ENCODE results near the gene OR3A1.
"Not testable (repeated sequence)": the region's sequence is repeated elsewhere in the genome, so short reads cannot be mapped to it uniquely, and the experiment has no call there.

DNA sequence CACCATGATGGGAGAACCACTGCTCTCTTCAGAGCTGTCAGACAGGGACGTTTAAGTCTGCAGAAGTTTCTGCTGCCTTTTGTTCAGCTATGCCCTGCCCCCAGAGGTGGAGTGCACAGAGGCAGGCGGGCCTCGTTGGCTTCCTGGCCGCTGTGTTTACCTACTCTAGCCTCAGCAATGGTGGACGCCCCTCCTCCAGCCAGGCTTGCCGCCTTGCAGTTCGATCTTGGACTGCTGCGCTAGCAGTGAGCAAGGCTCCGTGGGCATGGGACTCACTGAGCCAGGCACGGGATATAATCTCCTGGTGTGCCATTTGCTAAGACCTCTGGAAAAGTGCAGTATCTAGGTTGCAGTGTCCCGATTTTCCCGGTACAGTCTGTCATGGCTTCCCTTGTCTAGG, 44.6 kb upstream of the OR3A1 start:
- TF ChIP-seq, protein P1, sequence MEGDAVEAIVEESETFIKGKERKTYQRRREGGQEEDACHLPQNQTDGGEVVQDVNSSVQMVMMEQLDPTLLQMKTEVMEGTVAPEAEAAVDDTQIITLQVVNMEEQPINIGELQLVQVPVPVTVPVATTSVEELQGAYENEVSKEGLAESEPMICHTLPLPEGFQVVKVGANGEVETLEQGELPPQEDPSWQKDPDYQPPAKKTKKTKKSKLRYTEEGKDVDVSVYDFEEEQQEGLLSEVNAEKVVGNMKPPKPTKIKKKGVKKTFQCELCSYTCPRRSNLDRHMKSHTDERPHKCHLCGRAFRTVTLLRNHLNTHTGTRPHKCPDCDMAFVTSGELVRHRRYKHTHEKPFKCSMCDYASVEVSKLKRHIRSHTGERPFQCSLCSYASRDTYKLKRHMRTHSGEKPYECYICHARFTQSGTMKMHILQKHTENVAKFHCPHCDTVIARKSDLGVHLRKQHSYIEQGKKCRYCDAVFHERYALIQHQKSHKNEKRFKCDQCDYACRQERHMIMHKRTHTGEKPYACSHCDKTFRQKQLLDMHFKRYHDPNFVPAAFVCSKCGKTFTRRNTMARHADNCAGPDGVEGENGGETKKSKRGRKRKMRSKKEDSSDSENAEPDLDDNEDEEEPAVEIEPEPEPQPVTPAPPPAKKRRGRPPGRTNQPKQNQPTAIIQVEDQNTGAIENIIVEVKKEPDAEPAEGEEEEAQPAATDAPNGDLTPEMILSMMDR (IDR thresholded peaks at IDR 0.05; ENCODE audit: poor library complexity, severe bottlenecking), result not testable (repeated sequence)
- not testable (repeated sequence) for TF ChIP-seq EZH2 (IDR thresholded peaks at IDR 0.05; ENCODE audit: borderline replicate concordance, insufficient read depth, low read length, poor library complexity, severe bottlenecking); POLR2AphosphoS5 (IDR thresholded peaks at IDR 0.05)
- TF ChIP-seq, protein P2, sequence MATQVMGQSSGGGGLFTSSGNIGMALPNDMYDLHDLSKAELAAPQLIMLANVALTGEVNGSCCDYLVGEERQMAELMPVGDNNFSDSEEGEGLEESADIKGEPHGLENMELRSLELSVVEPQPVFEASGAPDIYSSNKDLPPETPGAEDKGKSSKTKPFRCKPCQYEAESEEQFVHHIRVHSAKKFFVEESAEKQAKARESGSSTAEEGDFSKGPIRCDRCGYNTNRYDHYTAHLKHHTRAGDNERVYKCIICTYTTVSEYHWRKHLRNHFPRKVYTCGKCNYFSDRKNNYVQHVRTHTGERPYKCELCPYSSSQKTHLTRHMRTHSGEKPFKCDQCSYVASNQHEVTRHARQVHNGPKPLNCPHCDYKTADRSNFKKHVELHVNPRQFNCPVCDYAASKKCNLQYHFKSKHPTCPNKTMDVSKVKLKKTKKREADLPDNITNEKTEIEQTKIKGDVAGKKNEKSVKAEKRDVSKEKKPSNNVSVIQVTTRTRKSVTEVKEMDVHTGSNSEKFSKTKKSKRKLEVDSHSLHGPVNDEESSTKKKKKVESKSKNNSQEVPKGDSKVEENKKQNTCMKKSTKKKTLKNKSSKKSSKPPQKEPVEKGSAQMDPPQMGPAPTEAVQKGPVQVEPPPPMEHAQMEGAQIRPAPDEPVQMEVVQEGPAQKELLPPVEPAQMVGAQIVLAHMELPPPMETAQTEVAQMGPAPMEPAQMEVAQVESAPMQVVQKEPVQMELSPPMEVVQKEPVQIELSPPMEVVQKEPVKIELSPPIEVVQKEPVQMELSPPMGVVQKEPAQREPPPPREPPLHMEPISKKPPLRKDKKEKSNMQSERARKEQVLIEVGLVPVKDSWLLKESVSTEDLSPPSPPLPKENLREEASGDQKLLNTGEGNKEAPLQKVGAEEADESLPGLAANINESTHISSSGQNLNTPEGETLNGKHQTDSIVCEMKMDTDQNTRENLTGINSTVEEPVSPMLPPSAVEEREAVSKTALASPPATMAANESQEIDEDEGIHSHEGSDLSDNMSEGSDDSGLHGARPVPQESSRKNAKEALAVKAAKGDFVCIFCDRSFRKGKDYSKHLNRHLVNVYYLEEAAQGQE (IDR thresholded peaks at IDR 0.05; ENCODE audit: borderline replicate concordance), result not testable (repeated sequence)
